Measurements from ENCODE around the gene CHD2.

GRCh38 chr15:92892201-92892555 is 7.9 kb upstream of the CHD2 start:
- TF ChIP-seq CTCF (IDR thresholded peaks at IDR 0.05) (no peak), POLR2A (IDR thresholded peaks at IDR 0.05) (no peak)
